Measurements from ENCODE around the gene ELFN2. TPM values are rescaled to one million over a fixed set of nuclear protein-coding genes. Genes with fewer than 3 reads are reported as not detected.

ELFN2 gene
- total RNA-seq, 3 donors from 2014 or later = not detected

DNA sequence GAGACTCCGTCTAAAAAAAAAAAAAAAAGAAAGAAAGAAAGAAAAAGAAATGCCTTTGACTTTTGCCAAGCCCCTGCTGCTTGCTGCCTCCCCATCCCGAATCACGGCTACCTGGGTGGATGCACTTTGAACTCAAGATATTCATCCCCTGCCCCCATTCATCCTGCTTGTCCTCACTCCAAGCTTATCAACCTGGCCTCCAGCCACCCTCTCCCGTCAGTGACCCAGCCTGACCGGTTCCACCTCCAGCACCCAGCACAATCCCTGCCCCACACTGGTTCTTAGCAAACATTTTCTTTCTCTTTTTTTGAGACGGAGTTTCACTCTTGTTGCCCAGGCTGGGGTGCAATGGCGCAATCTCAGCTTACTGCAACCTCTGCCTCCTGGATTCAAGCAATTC lies 100.6 kb downstream of the ELFN2 start:
- Histone ChIP-seq H3K4me3 (no peak overlapping the region), H3K4me1 (no peaks in the 10 kb centered on the region), H3K27me3 (peaks cover 10 to 52% of the 10 kb centered on the region in 2 donors), H3K9me3 (no peaks in the 10 kb centered on the region), H3K27ac (no peak overlapping the region), H3K36me3 (no peaks in the 10 kb centered on the region)
- TF ChIP-seq POLR2AphosphoS5 (IDR thresholded peaks at IDR 0.05) (no peak), POLR2A (IDR thresholded peaks at IDR 0.05) (no peak)
- TF ChIP-seq, protein P1, sequence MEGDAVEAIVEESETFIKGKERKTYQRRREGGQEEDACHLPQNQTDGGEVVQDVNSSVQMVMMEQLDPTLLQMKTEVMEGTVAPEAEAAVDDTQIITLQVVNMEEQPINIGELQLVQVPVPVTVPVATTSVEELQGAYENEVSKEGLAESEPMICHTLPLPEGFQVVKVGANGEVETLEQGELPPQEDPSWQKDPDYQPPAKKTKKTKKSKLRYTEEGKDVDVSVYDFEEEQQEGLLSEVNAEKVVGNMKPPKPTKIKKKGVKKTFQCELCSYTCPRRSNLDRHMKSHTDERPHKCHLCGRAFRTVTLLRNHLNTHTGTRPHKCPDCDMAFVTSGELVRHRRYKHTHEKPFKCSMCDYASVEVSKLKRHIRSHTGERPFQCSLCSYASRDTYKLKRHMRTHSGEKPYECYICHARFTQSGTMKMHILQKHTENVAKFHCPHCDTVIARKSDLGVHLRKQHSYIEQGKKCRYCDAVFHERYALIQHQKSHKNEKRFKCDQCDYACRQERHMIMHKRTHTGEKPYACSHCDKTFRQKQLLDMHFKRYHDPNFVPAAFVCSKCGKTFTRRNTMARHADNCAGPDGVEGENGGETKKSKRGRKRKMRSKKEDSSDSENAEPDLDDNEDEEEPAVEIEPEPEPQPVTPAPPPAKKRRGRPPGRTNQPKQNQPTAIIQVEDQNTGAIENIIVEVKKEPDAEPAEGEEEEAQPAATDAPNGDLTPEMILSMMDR (IDR thresholded peaks at IDR 0.05) = no peak
- intact Hi-C loops (cut with DNase I; ENCODE audit: low total_unique reads) = no loop called here
- DNase-seq (ENCODE audit: low spot score in 2 of 2) = no peak

DNA sequence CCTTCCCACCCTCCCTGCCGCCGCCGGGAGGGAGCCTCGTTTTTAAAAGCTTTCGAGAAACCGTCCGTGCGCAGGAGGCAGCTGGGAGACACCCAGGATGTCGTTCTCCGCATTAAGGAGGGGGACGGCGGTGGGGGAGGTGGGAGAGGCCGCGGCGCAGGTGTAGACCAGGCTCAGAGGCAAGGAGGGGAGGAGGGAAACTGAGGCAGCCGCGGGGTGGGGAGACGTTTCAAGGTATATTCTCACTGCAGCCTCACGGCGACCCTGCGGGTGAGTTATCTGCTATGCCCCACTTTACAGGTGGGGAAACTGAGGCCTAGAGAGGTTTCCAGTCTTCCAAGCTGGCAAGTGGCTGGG lies 102.3 kb downstream of the ELFN2 start:
- intact Hi-C loops (cut with DNase I; ENCODE audit: low total_unique reads) = no loop called here
- peaks cover 10 to 36% of the 10 kb centered on the region in 2 donors for H3K27me3 ChIP-seq
- H3K27ac ChIP-seq = no peak overlapping the region
- no peaks in the 10 kb centered on the region for H3K9me3 ChIP-seq
- DNase-seq (ENCODE audit: low spot score in 2 of 2) = no peak
- H3K4me1 ChIP-seq = no peaks in the 10 kb centered on the region
- H3K4me3 ChIP-seq = peak overlapping the region in 1 of 3 donors; percentile 23
- TF ChIP-seq, protein P1 (IDR thresholded peaks at IDR 0.05) = no peak
- TF ChIP-seq POLR2AphosphoS5 (IDR thresholded peaks at IDR 0.05) (no peak), POLR2A (IDR thresholded peaks at IDR 0.05) (no peak)
- no peaks in the 10 kb centered on the region for H3K36me3 ChIP-seq

DNA sequence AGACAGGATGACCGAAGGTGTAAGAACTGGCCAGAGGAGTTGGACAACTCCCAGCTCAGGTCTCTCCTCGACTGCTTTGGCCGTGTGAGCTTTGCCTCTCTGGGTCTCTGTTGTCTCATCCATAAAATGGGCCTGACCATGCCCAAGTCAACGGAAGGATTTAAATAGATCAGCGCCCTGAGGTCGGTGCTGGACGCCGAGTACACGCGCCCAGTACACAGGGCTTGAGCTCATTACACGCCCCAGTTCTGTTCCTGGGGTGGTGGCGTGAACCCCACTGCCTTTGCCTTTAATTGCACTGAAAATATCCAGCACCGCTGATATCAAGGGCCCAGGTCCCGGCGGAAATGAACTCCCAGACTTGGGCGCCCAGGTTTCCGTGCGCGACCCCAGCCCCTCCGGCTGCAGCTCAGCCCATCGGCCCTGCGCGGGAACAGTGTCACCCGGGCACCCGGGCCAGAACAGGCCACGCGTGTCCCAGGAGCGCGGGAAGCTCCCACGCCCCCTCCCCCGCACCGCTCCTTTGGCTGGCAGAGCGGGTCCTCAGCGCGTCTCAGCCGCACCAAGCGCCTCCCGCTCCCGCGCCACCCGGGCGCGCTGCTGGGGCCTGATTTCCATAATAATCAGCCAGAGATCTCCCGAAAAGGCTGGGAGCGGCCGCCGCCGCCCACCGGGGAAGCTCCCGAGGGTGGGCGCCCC lies 102.8 kb downstream of the ELFN2 start:
- H3K27me3 ChIP-seq = peaks cover 10 to 31% of the 10 kb centered on the region in 2 donors

DNA sequence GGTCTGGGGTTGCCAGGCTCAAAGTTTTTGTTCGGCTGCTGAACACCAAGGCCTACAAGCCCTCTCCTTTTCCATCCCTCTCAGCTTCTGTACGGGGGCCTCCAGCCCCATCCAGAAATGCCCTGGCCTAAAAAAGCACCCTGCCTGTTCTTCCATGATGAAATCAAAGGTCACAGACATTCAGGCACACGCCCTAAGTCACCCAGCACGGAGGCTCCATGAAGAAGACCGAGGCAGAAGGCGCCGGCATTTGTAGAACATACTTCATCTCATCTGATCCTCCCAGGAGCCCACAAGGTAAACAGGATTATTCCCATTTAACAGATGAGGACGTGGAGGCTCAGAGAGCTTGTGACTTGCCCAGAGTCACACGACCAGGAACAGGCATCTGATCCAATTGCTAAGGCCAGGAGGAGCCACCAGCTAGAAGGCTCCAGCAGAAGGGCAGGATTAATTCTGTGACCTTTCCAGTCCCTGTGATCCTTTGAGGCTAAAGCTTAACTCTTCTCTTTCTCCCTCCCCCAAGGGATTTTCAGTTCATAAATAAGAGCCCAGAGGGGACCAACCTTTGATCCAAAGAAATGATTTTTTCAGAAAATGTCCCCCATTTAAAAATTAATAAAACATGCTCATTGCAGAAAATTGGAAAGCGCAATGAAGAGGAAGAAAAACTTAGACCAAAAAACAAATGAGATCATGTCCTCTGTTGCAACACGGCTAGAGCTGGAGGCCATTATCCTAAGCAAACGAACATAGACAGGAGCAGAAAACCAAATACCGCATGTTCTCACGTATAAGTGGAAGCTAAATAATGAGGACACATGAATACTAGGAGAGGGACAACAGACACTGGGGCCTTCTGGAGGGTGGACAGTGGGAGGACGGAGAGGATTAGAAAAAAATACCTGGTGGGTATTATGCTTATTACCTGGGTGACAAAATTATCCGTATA lies 106.3 kb downstream of the ELFN2 start:
- no peaks in the 10 kb centered on the region for H3K4me1 ChIP-seq
- no peak overlapping the region for H3K4me3 ChIP-seq
- no peak overlapping the region for H3K27ac ChIP-seq
- DNase-seq (ENCODE audit: low spot score in 2 of 2) = no peak
- intact Hi-C loops (cut with DNase I; ENCODE audit: low total_unique reads) = no loop called here
- H3K9me3 ChIP-seq = no peaks in the 10 kb centered on the region
- no peaks in the 10 kb centered on the region for H3K36me3 ChIP-seq
- TF ChIP-seq POLR2A (IDR thresholded peaks at IDR 0.05) = no peak
- TF ChIP-seq POLR2AphosphoS5 (IDR thresholded peaks at IDR 0.05) = no peak
- TF ChIP-seq, protein P1 (IDR thresholded peaks at IDR 0.05) = no peak
- H3K27me3 ChIP-seq = peaks cover 10 to 22% of the 10 kb centered on the region in 2 donors

More for the DNA sequence above, 102.8 kb downstream of the ELFN2 start:
- no peak for DNase-seq (ENCODE audit: low spot score in 2 of 2)
- H3K4me1 ChIP-seq = no peaks in the 10 kb centered on the region
- intact Hi-C loops (cut with DNase I; ENCODE audit: low total_unique reads) = no loop called here
- no peaks in the 10 kb centered on the region for H3K9me3 ChIP-seq
- TF ChIP-seq, protein P1 (IDR thresholded peaks at IDR 0.05) = no peak
- TF ChIP-seq POLR2A (IDR thresholded peaks at IDR 0.05) (no peak), POLR2AphosphoS5 (IDR thresholded peaks at IDR 0.05) (no peak)
- H3K36me3 ChIP-seq = no peaks in the 10 kb centered on the region
- peak overlapping the region in 1 of 3 donors; percentile 23 for H3K4me3 ChIP-seq
- no peak overlapping the region for H3K27ac ChIP-seq

DNA sequence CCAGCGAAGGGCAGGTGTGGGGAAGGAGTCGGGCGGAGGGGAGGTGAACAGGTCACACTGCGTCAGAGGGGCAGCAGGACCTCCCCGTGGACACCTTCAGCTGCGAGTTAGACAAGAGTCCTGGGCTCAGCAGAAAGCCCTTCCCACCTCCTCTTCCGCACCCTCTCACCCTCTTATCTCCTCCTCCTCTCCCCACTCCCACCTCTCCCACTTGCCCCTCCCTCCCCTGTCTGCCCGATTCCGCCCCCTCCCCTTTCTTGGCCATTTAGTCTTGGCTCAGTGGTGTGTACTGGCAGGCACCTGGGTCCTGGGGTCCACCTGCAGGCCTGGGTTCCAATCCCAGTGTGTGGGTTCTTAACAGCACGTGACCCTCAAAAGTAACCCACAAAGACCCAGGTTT lies 107.8 kb downstream of the ELFN2 start:
- no peak overlapping the region for H3K4me3 ChIP-seq
- H3K27me3 ChIP-seq = peaks cover 1 to 9% of the 10 kb centered on the region in 2 donors
- H3K27ac ChIP-seq = peak overlapping the region in 1 of 2 donors; percentile 12
- intact Hi-C loops (cut with DNase I; ENCODE audit: low total_unique reads) = loop anchor here (5.0 kb wide), 1 partner anchor 592 kb away; no protein-coding TSS in a partner anchor
- no peaks in the 10 kb centered on the region for H3K4me1 ChIP-seq
- DNase-seq (ENCODE audit: low spot score in 2 of 2) = no peak
- TF ChIP-seq POLR2A (IDR thresholded peaks at IDR 0.05) = no peak
- no peak for TF ChIP-seq POLR2AphosphoS5 (IDR thresholded peaks at IDR 0.05)
- TF ChIP-seq, protein P1 (IDR thresholded peaks at IDR 0.05) = no peak
- H3K36me3 ChIP-seq = no peaks in the 10 kb centered on the region
- no peaks in the 10 kb centered on the region for H3K9me3 ChIP-seq

All from breast epithelium (tissue), 4 donors.